Ovary (tissue), 3 donors: Measurements from ENCODE around the gene TCEAL1.

Experiments
- EP300 ChIP-seq: sonication (generic); formaldehyde crosslinking; IDR thresholded peaks from one replicate; pipeline ENCODE4 v1.6.1; 2017; ENCODE audit warnings: antibody characterized with exemption
- TF ChIP-seq, protein P1 (sequence below), 3 donors: fragments of 450-650 bp in 2 of 3; fragments of 200-600 bp in 1 of 3; IDR thresholded peaks; one replicate each; pipeline versions ENCODE4 v1.5.1 to v1.8.0; 2016 to 2022; ENCODE audit warnings: antibody characterized with exemption in 3 of 3, mild to moderate bottlenecking in 1 of 3
- donor health status: DM: no; HTN: no; CAD: no.

DNA sequence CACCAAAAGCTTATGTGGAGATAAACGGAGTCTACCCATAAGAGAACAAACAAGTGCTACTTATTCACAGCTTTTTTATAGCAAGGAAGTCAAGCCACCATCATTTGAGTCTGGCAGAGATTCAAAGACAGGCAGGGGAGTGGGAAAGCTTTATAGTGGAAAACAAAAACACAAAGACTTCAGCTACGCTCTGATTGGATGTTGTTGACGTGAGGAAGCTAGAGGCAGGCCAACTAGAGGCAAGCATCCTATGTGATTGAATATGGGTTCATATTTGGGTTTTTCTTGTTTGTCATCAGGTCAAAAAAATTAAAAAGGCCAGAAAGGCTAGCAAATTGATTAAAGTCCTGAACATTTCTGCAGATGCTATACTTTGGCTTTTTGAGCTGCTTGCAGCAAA, 44.2 kb upstream of the TCEAL1 start:
- TF ChIP-seq, protein P1, sequence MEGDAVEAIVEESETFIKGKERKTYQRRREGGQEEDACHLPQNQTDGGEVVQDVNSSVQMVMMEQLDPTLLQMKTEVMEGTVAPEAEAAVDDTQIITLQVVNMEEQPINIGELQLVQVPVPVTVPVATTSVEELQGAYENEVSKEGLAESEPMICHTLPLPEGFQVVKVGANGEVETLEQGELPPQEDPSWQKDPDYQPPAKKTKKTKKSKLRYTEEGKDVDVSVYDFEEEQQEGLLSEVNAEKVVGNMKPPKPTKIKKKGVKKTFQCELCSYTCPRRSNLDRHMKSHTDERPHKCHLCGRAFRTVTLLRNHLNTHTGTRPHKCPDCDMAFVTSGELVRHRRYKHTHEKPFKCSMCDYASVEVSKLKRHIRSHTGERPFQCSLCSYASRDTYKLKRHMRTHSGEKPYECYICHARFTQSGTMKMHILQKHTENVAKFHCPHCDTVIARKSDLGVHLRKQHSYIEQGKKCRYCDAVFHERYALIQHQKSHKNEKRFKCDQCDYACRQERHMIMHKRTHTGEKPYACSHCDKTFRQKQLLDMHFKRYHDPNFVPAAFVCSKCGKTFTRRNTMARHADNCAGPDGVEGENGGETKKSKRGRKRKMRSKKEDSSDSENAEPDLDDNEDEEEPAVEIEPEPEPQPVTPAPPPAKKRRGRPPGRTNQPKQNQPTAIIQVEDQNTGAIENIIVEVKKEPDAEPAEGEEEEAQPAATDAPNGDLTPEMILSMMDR (IDR thresholded peaks at IDR 0.05) = no peak
- no peak for TF ChIP-seq EP300
